HepG2 (cell line): ENCODE measurements around the gene ARID1A. TPM values are rescaled to one million over a fixed set of nuclear protein-coding genes. Genes with fewer than 3 reads are reported as not detected.

ENCODE experiments used
- ATAC-seq: fragments of 200-7000 bp; cut with Tn5 transposase; 3 replicates; pipeline ENCODE4 v1.9.1; 2020; ENCODE audit warnings: mild to moderate bottlenecking, moderate library complexity
- BruUV-seq: library from RNA; stranded (reverse); fragments of 400-500 nt; replicated peaks from 2 replicates; lab custom pipeline; 2021; lab: Mats Ljungman, UMichigan
- CTCF ChIA-PET: fragments of 300-600 bp; formaldehyde crosslinking; extraction: SDS; loops from one replicate; lab custom pipeline; 2021; ENCODE audit warnings: low total read pairs, inconsistent platforms, low intra/inter-chr PET ratio; lab: Yijun Ruan, JAX
- POLR2A ChIA-PET: fragments of 350-600 bp; sonication (Branson Sonifier 250); formaldehyde crosslinking; loops from one replicate; lab custom pipeline; 2020; ENCODE audit warnings: antibody characterized with exemption, inconsistent platforms; lab: Yijun Ruan, JAX
- DNase-seq: peaks from one replicate; pipeline ENCODE4 v3.0.0-alpha.2; 2015; ENCODE audit warnings: low spot score
- FAIRE-seq: peaks from 3 replicates; lab custom pipeline; 2011; peaks lifted over from hg19 to GRCh38; lab: Jason Lieb, UNC
- H2AFZ ChIP-seq: one replicate; pipeline ENCODE4 v1.6.1; 2011; ENCODE audit warnings: low read length, inconsistent platforms
- H3K27ac ChIP-seq: fragments of 300-600 bp; 3 replicates; pipeline ENCODE4 v1.8.0; 2011; ENCODE audit warnings: mixed run types, mild to moderate bottlenecking, mixed read lengths, low read length, inconsistent platforms; ENCODE audit not compliant: insufficient read depth; ENCODE audit errors: extremely low read length
- H3K27me3 ChIP-seq, 2 experiments: fragments of 200-600 bp in 1 of 2; 2 replicates in 1 of 2; 3 replicates in 1 of 2; pipeline versions ENCODE4 v1.6.0 to v1.8.0; 2011; ENCODE audit warnings: low read length in 2 of 2, mild to moderate bottlenecking in 2 of 2, moderate library complexity in 2 of 2, inconsistent platforms in 1 of 2; ENCODE audit not compliant: insufficient read depth in 2 of 2, control insufficient read depth in 1 of 2
- H3K36me3 ChIP-seq, 2 experiments: fragments of 200-600 bp in 1 of 2; replicated peaks in 1 of 2; 2 replicates in 1 of 2; 3 replicates in 1 of 2; pipeline versions ENCODE4 v1.5.1 to v1.8.0; 2011; ENCODE audit warnings: low read length in 2 of 2, inconsistent platforms in 1 of 2; ENCODE audit not compliant: insufficient read depth in 2 of 2, control insufficient read depth in 1 of 2
- H3K4me1 ChIP-seq: 2 replicates; pipeline ENCODE4 v1.5.1; 2012; ENCODE audit warnings: low read length, inconsistent platforms; ENCODE audit not compliant: insufficient read depth
- H3K4me2 ChIP-seq: 2 replicates; pipeline ENCODE4 v1.6.0; 2011; ENCODE audit warnings: low read depth, low read length, inconsistent platforms
- H3K4me3 ChIP-seq, 3 experiments: fragments of 200-600 bp in 1 of 3; sonication (generic), shearing (Covaris generic) in 1 of 3; replicated peaks in 1 of 3; 2 replicates each; pipeline ENCODE4 v1.5.1; 2011 to 2016; ENCODE audit warnings: low read length in 3 of 3, inconsistent platforms in 2 of 3, low read depth in 2 of 3, mild to moderate bottlenecking in 2 of 3, control low read depth in 1 of 3, mixed read lengths in 1 of 3; ENCODE audit not compliant: insufficient read depth in 1 of 3
- H3K79me2 ChIP-seq: one replicate; pipeline ENCODE4 v1.6.1; 2011; ENCODE audit warnings: low read length, inconsistent platforms; ENCODE audit not compliant: insufficient read depth
- H3K9ac ChIP-seq: 2 replicates; pipeline ENCODE4 v1.6.0; 2011; ENCODE audit warnings: mild to moderate bottlenecking, low read depth, low read length, inconsistent platforms; ENCODE audit not compliant: insufficient read depth
- H3K9me3 ChIP-seq: 2 replicates; pipeline ENCODE4 v1.5.1; 2012; ENCODE audit warnings: mild to moderate bottlenecking, low read length
- H4K20me1 ChIP-seq: 2 replicates; pipeline ENCODE4 v1.6.0; 2011; ENCODE audit warnings: inconsistent platforms, mild to moderate bottlenecking, low read length, moderate library complexity; ENCODE audit not compliant: insufficient read depth
- BRCA1 ChIP-seq: sonication (generic); formaldehyde crosslinking; IDR thresholded peaks from 2 replicates; pipeline ENCODE4 v1.4.0; 2020; ENCODE audit warnings: missing genetic modification reagents
- CTCF ChIP-seq: sonication (generic); formaldehyde crosslinking; IDR thresholded peaks from 2 replicates; pipeline ENCODE4 v1.5.0; 2020; ENCODE audit warnings: mild to moderate bottlenecking, missing genetic modification reagents, moderate library complexity
- HOMEZ ChIP-seq: IDR thresholded peaks from 2 replicates; pipeline ENCODE4 v1.6.1; 2016; ENCODE audit warnings: low read depth
- NBN ChIP-seq: fragments of 450-650 bp; conservative IDR thresholded peaks from 2 replicates; pipeline ENCODE4 v1.6.1; 2017
- NFRKB ChIP-seq: fragments of 450-650 bp; IDR thresholded peaks from 2 replicates; pipeline ENCODE4 v1.6.1; 2017
- RERE ChIP-seq: IDR thresholded peaks from 2 replicates; pipeline ENCODE4 v1.6.1; 2016; ENCODE audit warnings: low read depth, missing genetic modification reagents, missing compliant biosample characterization
- ZNF776 ChIP-seq: sonication (generic); formaldehyde crosslinking; IDR thresholded peaks from 2 replicates; pipeline ENCODE4 v1.4.0; 2020; ENCODE audit warnings: mild to moderate bottlenecking, missing genetic modification reagents
- WGBS: methylation state at CpG from one replicate; pipeline ENCODE4 v1.1.6; 2017; ENCODE audit warnings: low lambda C conversion rate; 5-methylcytosine and 5-hydroxymethylcytosine counted together
- in situ Hi-C: cut with HindIII; loops from 2 replicates; pipeline ENCODE4 v1.10.0; 2017; ENCODE audit warnings: low pct_unique_long_range_greater_than_20kb; ENCODE audit not compliant: extremely low pct_ligation_motif_present
- intact Hi-C: fragments of 100-400 bp; cut with micrococcal nuclease; formaldehyde crosslinking; loops from one replicate; pipeline ENCODE4 v1.10.0; 2022; ENCODE audit not compliant: unreplicated experiment
- polyA plus RNA-seq, 8 experiments: library from polyadenylated mRNA; depleted of rRNA in 3 of 8; stranded (reverse) in 7 of 8; unstranded in 1 of 8; fragments of >200 nt; fragmentation: Illumina TruSeq in 4 of 8; extraction: Trizol in 4 of 8; gene quantifications; 2 replicates each; pipeline versions ENCODE4 v1.2.1 to v1.2.3, GENCODE V29; 2011 to 2016; ENCODE audit warnings: low read depth in 4 of 8, missing spikeins in 1 of 8, mixed read lengths in 1 of 8; ENCODE audit not compliant: insufficient read depth in 1 of 8
- total RNA-seq, 5 experiments: library from RNA; depleted of rRNA; stranded (reverse); fragments of >200 nt; fragmentation: Illumina TruSeq; extraction: Trizol; gene quantifications; 2 replicates each; pipeline ENCODE4 v1.2.3, GENCODE V29; 2016; ENCODE audit warnings: low read depth in 1 of 5

The ARID1A gene
- total and polyA plus RNA-seq, 2 of the 13 experiments (the other 11 are each of a cell fraction or from before 2014, with no cell fraction given) = 11.9 to 15.9 TPM

GRCh38 chr1:26717017-26717491, 21.2 kb downstream of the ARID1A start (continued):
- TF ChIP-seq RERE (CRISPR knock-in tag) = no peak
- TF ChIP-seq NFRKB = no peak
- no peak for TF ChIP-seq HOMEZ (CRISPR knock-in tag)

GRCh38 chr1:26719205-26719604, 23.4 kb downstream of the ARID1A start:
- Histone ChIP-seq H3K4me2 (no peak overlapping the region), H4K20me1 (peaks cover 29% of the 10 kb centered on the region), H3K9ac (no peak overlapping the region), H3K9me3 (no peaks in the 10 kb centered on the region), H3K27me3 (no peaks in the 10 kb centered on the region), H2AFZ (no peak overlapping the region), H3K4me3 (no peak overlapping the region), H3K36me3 (peaks cover 0 to 3% of the 10 kb centered on the region in 2 experiments; a peak in 1 of 5 replicates), H3K27ac (no peak overlapping the region), H3K4me1 (peaks cover 88% of the 10 kb centered on the region), H3K79me2 (peaks cover 93% of the 10 kb centered on the region)
- ChIA-PET POLR2A (no interaction called here), CTCF (no interaction called here)
- in situ Hi-C loops (no loop called here), intact Hi-C loops (no loop called here)
- FAIRE-seq (no peak), DNase-seq (no peak), ATAC-seq (no peak)
- WGBS = 77% methylated on average over 3 of the region's 3 CpGs
- no TSS peak for BruUV-seq
- TF ChIP-seq ZNF776 (CRISPR knock-in tag) = no peak
- no peak for TF ChIP-seq NBN
- no peak for TF ChIP-seq BRCA1 (CRISPR knock-in tag)
- TF ChIP-seq CTCF = peak; percentile 35
